Esophagus mucosa (tissue), 1 donor: ENCODE data around the gene ZNF701. TPM values are rescaled to one million over a fixed set of nuclear protein-coding genes. Genes with fewer than 3 reads are reported as not detected.
"Not testable (repeated sequence)": the region's sequence is repeated elsewhere in the genome, so short reads cannot be mapped to it uniquely, and the experiment has no call there.

Source experiments
- ATAC-seq: fragments of 200-7000 bp; cut with Tn5 transposase; one replicate; pipeline ENCODE4 v1.9.1; 2020
- total RNA-seq: library from RNA; stranded (reverse); gene quantifications from one replicate; pipeline ENCODE4 v1.2.4, GENCODE V29; 2023
- donor health status: DM: yes; HTN: yes; CAD: no.

Gene ZNF701
- total RNA-seq, 1 donor from 2014 or later: 5.7 TPM

- peak; percentile 31 for ATAC-seq
Observed at GRCh38 chr19:52566588-52566987, 3.5 kb upstream of the ZNF701 start.

GRCh38 chr19:52567921-52568320, 2.2 kb upstream of the ZNF701 start:
- no peak for ATAC-seq

GRCh38 chr19:52569638-52569999, 468 bp upstream of the ZNF701 start:
- ATAC-seq: not testable (repeated sequence)

- ATAC-seq: no peak
Observed at GRCh38 chr19:52584736-52585440, 14.8 kb downstream of the ZNF701 start.

GRCh38 chr19:52585604-52586003, 15.5 kb downstream of the ZNF701 start:
- ATAC-seq: no peak

GRCh38 chr19:52590728-52591127, 20.6 kb downstream of the ZNF701 start:
- ATAC-seq: no peak

- no peak for ATAC-seq
Observed at GRCh38 chr19:52592301-52592700, 22.2 kb downstream of the ZNF701 start.

- ATAC-seq: not testable (repeated sequence)
Observed at GRCh38 chr19:52593441-52593840, 23.4 kb downstream of the ZNF701 start.

- ATAC-seq: no peak
Observed at GRCh38 chr19:52599241-52599640, 29.2 kb downstream of the ZNF701 start.

- no peak for ATAC-seq
Observed at GRCh38 chr19:52600639-52601024, 30.5 kb downstream of the ZNF701 start.

- ATAC-seq: peak; percentile 99
Observed at GRCh38 chr19:52601025-52601973, 31.2 kb downstream of the ZNF701 start.

- not testable (repeated sequence) for ATAC-seq
Observed at GRCh38 chr19:52601974-52602366, 31.9 kb downstream of the ZNF701 start.

GRCh38 chr19:52602941-52603340, 32.9 kb downstream of the ZNF701 start:
- ATAC-seq: no peak

- no peak for ATAC-seq
Observed at GRCh38 chr19:52603558-52604207, 33.6 kb downstream of the ZNF701 start.

GRCh38 chr19:52613299-52613906, 43.3 kb downstream of the ZNF701 start:
- no peak for ATAC-seq

- no peak for ATAC-seq
Observed at GRCh38 chr19:52621376-52621775, 51.3 kb downstream of the ZNF701 start.

GRCh38 chr19:52622261-52622660, 52.2 kb downstream of the ZNF701 start:
- ATAC-seq: no peak

- ATAC-seq: no peak
Observed at GRCh38 chr19:52626915-52627314, 56.8 kb downstream of the ZNF701 start.

GRCh38 chr19:52627441-52627840, 57.4 kb downstream of the ZNF701 start:
- not testable (repeated sequence) for ATAC-seq

GRCh38 chr19:52635786-52636570, 65.9 kb downstream of the ZNF701 start:
- no peak for ATAC-seq
